GM12872 (cell line): ENCODE results near the gene ESCO1.
A peak's percentile ranks its signal among the peaks of the same experiment; 100 is the strongest.

ENCODE experiments used
- TF ChIP-seq, protein P1 (sequence below): IDR thresholded peaks from 3 replicates; pipeline ENCODE4 v1.5.1; 2011; ENCODE audit warnings: low read depth, mild to moderate bottlenecking, low read length, moderate library complexity; ENCODE audit not compliant: insufficient read depth

ESCO1 gene

DNA sequence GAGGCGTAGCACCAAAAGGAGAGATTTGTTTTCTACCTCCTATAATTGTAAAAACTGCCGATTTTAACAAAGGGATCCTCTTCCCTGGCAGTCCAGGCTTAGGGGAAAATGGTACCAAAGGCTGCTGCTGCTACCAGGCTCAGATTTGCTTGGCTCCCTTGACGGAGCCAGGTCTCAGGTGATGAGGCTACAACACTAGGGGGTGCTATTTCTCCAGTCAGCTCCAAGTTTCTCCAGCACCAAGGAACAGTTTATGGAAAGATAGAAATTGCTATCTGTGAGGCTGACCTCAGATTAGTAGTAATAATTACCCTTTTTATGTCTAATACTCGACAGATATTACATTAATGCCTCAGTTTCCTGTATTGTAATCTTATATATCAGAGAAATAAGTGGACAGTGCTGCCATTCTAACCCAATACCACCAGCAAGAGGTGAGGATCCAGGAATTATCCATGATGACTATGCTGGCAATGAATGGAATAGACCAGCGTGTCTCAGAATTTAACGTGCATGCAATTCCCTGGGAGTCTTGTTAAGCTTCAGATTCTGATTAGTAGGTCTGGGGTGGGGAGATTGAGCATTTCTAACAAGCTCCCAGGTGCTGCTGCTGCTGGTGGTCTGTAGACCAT, 111.3 kb downstream of the ESCO1 start:
- TF ChIP-seq, protein P1, sequence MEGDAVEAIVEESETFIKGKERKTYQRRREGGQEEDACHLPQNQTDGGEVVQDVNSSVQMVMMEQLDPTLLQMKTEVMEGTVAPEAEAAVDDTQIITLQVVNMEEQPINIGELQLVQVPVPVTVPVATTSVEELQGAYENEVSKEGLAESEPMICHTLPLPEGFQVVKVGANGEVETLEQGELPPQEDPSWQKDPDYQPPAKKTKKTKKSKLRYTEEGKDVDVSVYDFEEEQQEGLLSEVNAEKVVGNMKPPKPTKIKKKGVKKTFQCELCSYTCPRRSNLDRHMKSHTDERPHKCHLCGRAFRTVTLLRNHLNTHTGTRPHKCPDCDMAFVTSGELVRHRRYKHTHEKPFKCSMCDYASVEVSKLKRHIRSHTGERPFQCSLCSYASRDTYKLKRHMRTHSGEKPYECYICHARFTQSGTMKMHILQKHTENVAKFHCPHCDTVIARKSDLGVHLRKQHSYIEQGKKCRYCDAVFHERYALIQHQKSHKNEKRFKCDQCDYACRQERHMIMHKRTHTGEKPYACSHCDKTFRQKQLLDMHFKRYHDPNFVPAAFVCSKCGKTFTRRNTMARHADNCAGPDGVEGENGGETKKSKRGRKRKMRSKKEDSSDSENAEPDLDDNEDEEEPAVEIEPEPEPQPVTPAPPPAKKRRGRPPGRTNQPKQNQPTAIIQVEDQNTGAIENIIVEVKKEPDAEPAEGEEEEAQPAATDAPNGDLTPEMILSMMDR: peak; percentile 76

DNA sequence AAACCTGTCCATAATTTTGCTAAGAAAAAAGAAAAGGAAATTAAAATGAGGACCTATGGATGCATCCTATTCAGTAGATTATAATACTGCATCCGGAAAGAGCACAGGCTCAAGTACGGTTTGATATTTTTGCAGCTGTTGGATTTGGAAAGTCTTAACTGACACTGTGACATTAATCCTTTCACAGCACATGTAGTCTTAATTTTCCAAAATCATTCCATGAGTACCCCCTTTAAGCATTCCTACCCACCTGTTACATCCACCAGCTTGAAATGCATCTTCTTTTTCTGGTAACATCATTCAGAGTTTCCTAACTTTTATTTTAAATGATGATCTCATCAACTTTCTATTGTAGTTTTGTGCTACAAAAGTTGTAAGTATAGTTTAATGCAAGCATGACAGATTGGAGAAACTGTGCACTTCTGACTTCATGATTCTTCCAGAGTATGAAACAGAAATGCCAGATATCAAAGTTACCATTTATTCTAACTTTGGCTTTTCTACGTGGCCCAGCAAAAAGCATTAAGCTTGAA, 113.5 kb downstream of the ESCO1 start:
- TF ChIP-seq, protein P1: no peak

DNA sequence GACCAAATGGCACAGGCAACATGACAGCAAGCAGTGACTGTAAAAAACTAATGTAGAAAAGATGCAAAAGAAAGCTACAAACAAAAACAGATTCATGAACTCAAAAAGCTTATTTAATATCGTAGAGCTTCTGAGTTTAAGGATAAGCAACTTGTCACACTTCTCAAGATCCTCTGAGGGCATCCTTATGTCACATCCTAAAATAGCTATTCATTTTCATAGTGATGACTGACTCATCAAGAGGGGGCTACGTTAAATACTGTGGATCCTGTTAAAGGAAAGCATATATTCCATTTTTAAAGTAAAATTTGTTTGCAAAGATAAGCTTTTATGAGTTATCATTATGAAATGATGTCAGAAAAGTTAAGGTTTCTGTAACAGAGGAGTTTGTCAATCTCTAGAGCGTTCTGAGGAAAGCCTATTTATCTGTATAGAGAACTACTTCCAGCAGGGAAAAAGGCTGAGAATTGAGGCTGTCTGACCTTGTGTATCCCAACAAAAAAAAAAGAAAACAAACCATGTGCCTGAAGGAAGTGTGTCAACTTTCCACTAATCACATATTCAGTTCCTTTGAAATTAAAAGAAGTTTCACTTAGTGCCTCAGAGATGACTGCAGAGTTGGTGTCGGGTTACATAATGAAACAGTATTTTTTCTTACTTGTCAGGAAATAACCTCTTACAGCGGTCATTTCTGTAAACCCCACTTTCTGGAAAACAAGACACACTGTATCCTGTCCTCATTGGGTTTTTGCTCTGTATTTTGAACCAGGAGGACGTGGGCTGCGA, 115.5 kb downstream of the ESCO1 start:
- TF ChIP-seq, protein P1: no peak

DNA sequence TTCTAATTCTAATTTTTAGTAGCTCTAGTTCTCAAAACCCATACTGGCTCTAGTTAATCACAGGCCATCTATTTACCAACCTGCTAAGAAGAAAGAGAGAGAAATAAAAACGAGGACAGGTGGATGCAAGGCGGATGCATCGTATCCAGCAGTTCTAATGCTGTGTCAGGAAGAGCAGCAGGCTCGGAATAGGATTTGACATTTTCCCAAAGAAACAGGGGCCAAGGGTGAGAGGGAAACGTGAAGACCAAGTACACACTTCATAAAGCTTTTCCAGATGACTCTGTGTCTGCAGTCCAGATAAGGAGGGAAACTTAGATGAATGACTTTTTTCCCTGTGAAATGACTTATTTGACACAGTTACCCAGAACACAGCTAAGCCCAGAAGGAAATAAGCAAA, 117.5 kb downstream of the ESCO1 start:
- TF ChIP-seq, protein P1: no peak

DNA sequence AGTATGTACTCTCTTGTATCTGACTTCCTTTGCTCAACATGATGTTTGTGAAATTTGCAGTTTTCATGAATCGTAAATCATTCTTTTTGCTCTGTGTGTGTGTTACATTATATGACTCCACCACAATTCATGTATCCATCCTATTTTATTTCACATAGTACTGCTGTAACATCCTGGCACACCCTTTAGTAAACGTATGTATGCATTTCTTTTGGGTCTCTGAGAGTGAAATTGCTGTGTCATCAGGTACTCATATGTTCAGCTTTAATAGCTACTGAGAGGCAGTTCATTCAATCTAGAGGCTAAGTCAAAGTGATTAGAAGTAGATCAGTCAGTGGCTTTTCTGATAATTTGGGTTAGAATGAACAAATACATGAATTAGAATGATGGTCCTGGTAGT, 118.8 kb downstream of the ESCO1 start:
- TF ChIP-seq, protein P1: no peak

DNA sequence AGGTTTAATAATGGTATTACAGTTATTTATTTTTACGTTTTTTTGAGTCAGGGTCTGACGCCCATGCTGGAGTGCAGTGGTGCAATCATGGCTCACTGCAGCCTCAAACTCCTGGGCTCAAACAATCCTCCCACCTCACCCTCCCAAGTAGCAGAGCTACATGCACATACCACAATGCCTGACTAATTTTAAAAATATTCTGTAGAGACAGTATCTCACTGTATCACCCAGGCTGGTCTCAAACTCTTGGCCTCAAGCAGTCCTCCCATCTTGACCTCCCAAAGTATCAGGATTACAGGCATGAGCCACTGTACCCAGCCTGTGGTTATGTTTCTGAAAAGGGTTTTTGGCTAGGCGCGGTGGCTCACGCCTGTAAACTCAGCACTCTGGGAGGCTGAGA, 120.8 kb downstream of the ESCO1 start:
- TF ChIP-seq, protein P1: no peak
